ENCODE data around the gene HECA.

The HECA gene

GRCh38 chr6:139129284-139129683 lies 5.6 kb upstream of the HECA start:
- TF ChIP-seq CTCF (IDR thresholded peaks at IDR 0.05; ENCODE audit: insufficient read depth, low read length, poor library complexity, severe bottlenecking): no peak
- no peak overlapping the region for H3K4me3 ChIP-seq (replicated peaks; ENCODE audit: low read depth, low read length)
- no peak for DNase-seq (ENCODE audit: extremely low read depth, insufficient read length)
- H3K36me3 ChIP-seq (ENCODE audit: control insufficient read depth, insufficient read depth, low read length): no peaks in the 10 kb centered on the region
- H3K27me3 ChIP-seq (replicated peaks; ENCODE audit: control insufficient read depth, insufficient read depth, low read length): no peaks in the 10 kb centered on the region

DNA sequence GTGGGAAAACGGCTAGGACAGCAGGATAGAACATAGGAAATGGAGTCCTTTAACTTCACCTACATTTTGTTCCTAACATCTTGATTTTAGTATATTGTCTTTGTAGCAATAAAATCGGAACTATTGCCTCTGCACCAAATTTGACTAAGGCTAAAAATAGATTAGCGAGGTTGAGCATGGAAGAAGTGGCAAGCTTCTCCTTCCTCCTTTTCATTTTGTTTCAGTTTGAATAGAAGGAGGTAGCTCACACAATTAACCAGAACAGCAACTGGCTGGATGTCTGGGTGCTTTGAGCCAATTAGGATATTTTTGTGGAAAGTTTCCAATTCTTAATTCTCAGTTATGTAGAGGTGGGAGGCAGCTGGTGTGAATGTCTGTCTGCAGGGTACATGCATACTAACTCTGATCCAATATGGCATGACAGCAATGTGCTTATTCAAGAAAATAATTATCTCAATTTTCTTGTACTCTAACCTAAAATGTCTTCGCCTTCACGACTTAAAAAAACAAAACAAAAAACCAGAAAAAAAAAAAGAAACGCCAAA lies 3.1 kb upstream of the HECA start:
- Histone ChIP-seq H3K4me3 (replicated peaks; ENCODE audit: low read depth, low read length) (no peak overlapping the region), H3K27me3 (replicated peaks; ENCODE audit: control insufficient read depth, insufficient read depth, low read length) (no peaks in the 10 kb centered on the region), H3K36me3 (ENCODE audit: control insufficient read depth, insufficient read depth, low read length) (no peaks in the 10 kb centered on the region)
- TF ChIP-seq CTCF (IDR thresholded peaks at IDR 0.05; ENCODE audit: insufficient read depth, low read length, poor library complexity, severe bottlenecking): no peak
- DNase-seq (ENCODE audit: extremely low read depth, insufficient read length): no peak

- no peaks in the 10 kb centered on the region for H3K36me3 ChIP-seq (ENCODE audit: control insufficient read depth, insufficient read depth, low read length)
- DNase-seq (ENCODE audit: extremely low read depth, insufficient read length): no peak
- H3K4me3 ChIP-seq (replicated peaks; ENCODE audit: low read depth, low read length): peak overlapping the region; percentile 28; the same call in 1 of the 2 replicates
- TF ChIP-seq CTCF (IDR thresholded peaks at IDR 0.05; ENCODE audit: insufficient read depth, low read length, poor library complexity, severe bottlenecking): no peak
- no peaks in the 10 kb centered on the region for H3K27me3 ChIP-seq (replicated peaks; ENCODE audit: control insufficient read depth, insufficient read depth, low read length)
Measured at GRCh38 chr6:139133262-139134063, 1.4 kb upstream of the HECA start.

- DNase-seq (ENCODE audit: extremely low read depth, insufficient read length): no peak
- no peak for TF ChIP-seq CTCF (IDR thresholded peaks at IDR 0.05; ENCODE audit: insufficient read depth, low read length, poor library complexity, severe bottlenecking)
- H3K27me3 ChIP-seq (replicated peaks; ENCODE audit: control insufficient read depth, insufficient read depth, low read length): no peaks in the 10 kb centered on the region
- H3K4me3 ChIP-seq (replicated peaks; ENCODE audit: low read depth, low read length): no peak overlapping the region
- no peaks in the 10 kb centered on the region for H3K36me3 ChIP-seq (ENCODE audit: control insufficient read depth, insufficient read depth, low read length)
Measured at GRCh38 chr6:139134064-139134395, 850 bp upstream of the HECA start.

GRCh38 chr6:139135578-139136545 lies 982 bp downstream of the HECA start:
- DNase-seq (ENCODE audit: extremely low read depth, insufficient read length): peak; percentile 62
- Histone ChIP-seq H3K27me3 (replicated peaks; ENCODE audit: control insufficient read depth, insufficient read depth, low read length) (no peaks in the 10 kb centered on the region), H3K36me3 (ENCODE audit: control insufficient read depth, insufficient read depth, low read length) (no peaks in the 10 kb centered on the region), H3K4me3 (replicated peaks; ENCODE audit: low read depth, low read length) (peak overlapping the region; percentile 81)
- TF ChIP-seq CTCF (IDR thresholded peaks at IDR 0.05; ENCODE audit: insufficient read depth, low read length, poor library complexity, severe bottlenecking): no peak

Data from GM06990 (cell line).